ENCODE results near the gene PRKD2. TPM values are rescaled to one million over a fixed set of nuclear protein-coding genes. Genes with fewer than 3 reads are reported as not detected.

Gene PRKD2
- polyA plus RNA-seq, 1 donor from 2014 or later = 8.0 TPM

- Histone ChIP-seq H3K36me3 (ENCODE audit: insufficient read depth, low read length) (peaks cover 4% of the 10 kb centered on the region), H3K4me3 (ENCODE audit: low read length) (no peak overlapping the region), H3K9ac (ENCODE audit: low read length) (no peak overlapping the region), H3K9me3 (ENCODE audit: low read length) (no peaks in the 10 kb centered on the region), H3K9me2 (ENCODE audit: insufficient read depth, low read length) (no peaks in the 10 kb centered on the region), H3F3A (ENCODE audit: insufficient read depth, low read length, poor library complexity, severe bottlenecking) (no peaks in the 10 kb centered on the region), H4K20me1 (ENCODE audit: insufficient read depth) (no peaks in the 10 kb centered on the region), H3K4me2 (ENCODE audit: low read length) (no peak overlapping the region), H2AFZ (ENCODE audit: low read depth, low read length) (no peak overlapping the region), H3K27me3 (ENCODE audit: insufficient read depth, low read depth, low read length) (no peaks in the 10 kb centered on the region), H3K27ac (ENCODE audit: low read length) (no peak overlapping the region), H3K79me2 (replicated peaks; ENCODE audit: insufficient read depth, low read length) (no peaks in the 10 kb centered on the region)
- no peak for TF ChIP-seq SMC3 (conservative IDR thresholded peaks at IDR 0.05; ENCODE audit: poor library complexity)
These were observed 20.1 kb downstream of the PRKD2 start for GRCh38 chr19:46696866-46697203.

GRCh38 chr19:46696052-46696451 is 20.9 kb downstream of the PRKD2 start:
- H3K36me3 ChIP-seq (ENCODE audit: insufficient read depth, low read length) = peaks cover 4% of the 10 kb centered on the region

More at GRCh38 chr19:46696052-46696451, 20.9 kb downstream of the PRKD2 start:
- Histone ChIP-seq H3K4me2 (ENCODE audit: low read length) (no peak overlapping the region), H3K79me2 (replicated peaks; ENCODE audit: insufficient read depth, low read length) (no peaks in the 10 kb centered on the region), H4K20me1 (ENCODE audit: insufficient read depth) (no peaks in the 10 kb centered on the region), H3K27me3 (ENCODE audit: insufficient read depth, low read depth, low read length) (no peaks in the 10 kb centered on the region), H2AFZ (ENCODE audit: low read depth, low read length) (no peak overlapping the region), H3K9ac (ENCODE audit: low read length) (no peak overlapping the region), H3F3A (ENCODE audit: insufficient read depth, low read length, poor library complexity, severe bottlenecking) (no peaks in the 10 kb centered on the region), H3K9me3 (ENCODE audit: low read length) (no peaks in the 10 kb centered on the region), H3K9me2 (ENCODE audit: insufficient read depth, low read length) (no peaks in the 10 kb centered on the region), H3K27ac (ENCODE audit: low read length) (no peak overlapping the region), H3K4me3 (ENCODE audit: low read length) (no peak overlapping the region)
- TF ChIP-seq CTCF (IDR thresholded peaks at IDR 0.05; ENCODE audit: poor library complexity, severe bottlenecking) (no peak), REST (IDR thresholded peaks at IDR 0.05; ENCODE audit: borderline replicate concordance) (no peak), POLR2AphosphoS5 (IDR thresholded peaks at IDR 0.05) (no peak), MXI1 (conservative IDR thresholded peaks at IDR 0.05; ENCODE audit: poor library complexity, severe bottlenecking) (no peak), EZH2 (IDR thresholded peaks at IDR 0.05; ENCODE audit: borderline replicate concordance, insufficient read depth, low read length, poor library complexity, severe bottlenecking) (no peak), EP300 (conservative IDR thresholded peaks at IDR 0.05; ENCODE audit: poor library complexity, severe bottlenecking) (no peak), SMC3 (conservative IDR thresholded peaks at IDR 0.05; ENCODE audit: poor library complexity) (no peak), TAF1 (IDR thresholded peaks at IDR 0.05; ENCODE audit: low read depth) (no peak), RAD21 (conservative IDR thresholded peaks at IDR 0.05) (no peak)
